Measurements from ENCODE around the gene NPFF. TPM values are rescaled to one million over a fixed set of nuclear protein-coding genes. Genes with fewer than 3 reads are reported as not detected.
"Not testable (repeated sequence)": the region's sequence is repeated elsewhere in the genome, so short reads cannot be mapped to it uniquely, and the experiment has no call there.

Gene NPFF
- not detected in 2 replicates for total RNA-seq (2014; rRNA removed; shearing (Covaris generic))

- DNase-seq (ENCODE audit: low read depth) = no peak
These were observed at the start of gene NPFF for GRCh38 chr12:53506881-53507602. NPFF (minus strand) TSS chr12:53507484; CDS start chr12:53507474, 10 bp downstream.

GRCh38 chr12:53552361-53553327, 45.4 kb upstream of the NPFF start:
- DNase-seq (ENCODE audit: low read depth) = no peak

GRCh38 chr12:53551889-53552291, 44.6 kb upstream of the NPFF start:
- DNase-seq (ENCODE audit: low read depth) = no peak

GRCh38 chr12:53550595-53550994, 43.3 kb upstream of the NPFF start:
- no peak for DNase-seq (ENCODE audit: low read depth)

- DNase-seq (ENCODE audit: low read depth) = not testable (repeated sequence)
These were observed 42.8 kb upstream of the NPFF start for GRCh38 chr12:53550131-53550530.

GRCh38 chr12:53548354-53548753, 41.1 kb upstream of the NPFF start:
- not testable (repeated sequence) for DNase-seq (ENCODE audit: low read depth)

GRCh38 chr12:53543539-53543938, 36.3 kb upstream of the NPFF start:
- peak; percentile 42 for DNase-seq (ENCODE audit: low read depth)

GRCh38 chr12:53539526-53539925, 32.2 kb upstream of the NPFF start:
- DNase-seq (ENCODE audit: low read depth) = no peak

GRCh38 chr12:53538209-53538689, 31.0 kb upstream of the NPFF start:
- no peak for DNase-seq (ENCODE audit: low read depth)

- no peak for DNase-seq (ENCODE audit: low read depth)
These were observed 29.7 kb upstream of the NPFF start for GRCh38 chr12:53536962-53537361.

- DNase-seq (ENCODE audit: low read depth) = no peak
These were observed 26.2 kb upstream of the NPFF start for GRCh38 chr12:53533471-53533870.

- DNase-seq (ENCODE audit: low read depth) = no peak
These were observed 25.5 kb upstream of the NPFF start for GRCh38 chr12:53532524-53533445.

GRCh38 chr12:53532021-53532420, 24.7 kb upstream of the NPFF start:
- no peak for DNase-seq (ENCODE audit: low read depth)

- DNase-seq (ENCODE audit: low read depth) = peak; percentile 21
These were observed 23.6 kb upstream of the NPFF start for GRCh38 chr12:53530920-53531319.

- DNase-seq (ENCODE audit: low read depth) = no peak
These were observed 22.8 kb upstream of the NPFF start for GRCh38 chr12:53530061-53530460.

- no peak for DNase-seq (ENCODE audit: low read depth)
These were observed 17.2 kb upstream of the NPFF start for GRCh38 chr12:53524476-53524875.

GRCh38 chr12:53523131-53523530, 15.8 kb upstream of the NPFF start:
- DNase-seq (ENCODE audit: low read depth) = no peak

- peak; percentile 34 for DNase-seq (ENCODE audit: low read depth)
These were observed 11.1 kb upstream of the NPFF start for GRCh38 chr12:53518381-53518780.

GRCh38 chr12:53516758-53517455, 9.6 kb upstream of the NPFF start:
- no peak for DNase-seq (ENCODE audit: low read depth)

- no peak for DNase-seq (ENCODE audit: low read depth)
These were observed 8.0 kb upstream of the NPFF start for GRCh38 chr12:53515291-53515680.

Data from Daoy (cell line).